Esophagus mucosa (tissue), 1 donor: Measurements from ENCODE around the gene DDX39B. TPM values are rescaled to one million over a fixed set of nuclear protein-coding genes. Genes with fewer than 3 reads are reported as not detected.
A peak's percentile ranks its signal among the peaks of the same experiment; 100 is the strongest.

Source experiments
- ATAC-seq: fragments of 200-7000 bp; cut with Tn5 transposase; one replicate; pipeline ENCODE4 v1.9.1; 2020
- total RNA-seq: library from RNA; stranded (reverse); gene quantifications from one replicate; pipeline ENCODE4 v1.2.4, GENCODE V29; 2023
- donor health status: DM: yes; HTN: yes; CAD: no.

The DDX39B gene
- total RNA-seq, 1 donor from 2014 or later, result 174 TPM

GRCh38 chr6:31546958-31547726 is 5.3 kb upstream of the DDX39B start, which contains the start of gene NFKBIL1:
NFKBIL1 (plus strand) TSS chr6:31547608; CDS start chr6:31547695, 87 bp downstream.
- ATAC-seq, result peak; percentile 92

DNA sequence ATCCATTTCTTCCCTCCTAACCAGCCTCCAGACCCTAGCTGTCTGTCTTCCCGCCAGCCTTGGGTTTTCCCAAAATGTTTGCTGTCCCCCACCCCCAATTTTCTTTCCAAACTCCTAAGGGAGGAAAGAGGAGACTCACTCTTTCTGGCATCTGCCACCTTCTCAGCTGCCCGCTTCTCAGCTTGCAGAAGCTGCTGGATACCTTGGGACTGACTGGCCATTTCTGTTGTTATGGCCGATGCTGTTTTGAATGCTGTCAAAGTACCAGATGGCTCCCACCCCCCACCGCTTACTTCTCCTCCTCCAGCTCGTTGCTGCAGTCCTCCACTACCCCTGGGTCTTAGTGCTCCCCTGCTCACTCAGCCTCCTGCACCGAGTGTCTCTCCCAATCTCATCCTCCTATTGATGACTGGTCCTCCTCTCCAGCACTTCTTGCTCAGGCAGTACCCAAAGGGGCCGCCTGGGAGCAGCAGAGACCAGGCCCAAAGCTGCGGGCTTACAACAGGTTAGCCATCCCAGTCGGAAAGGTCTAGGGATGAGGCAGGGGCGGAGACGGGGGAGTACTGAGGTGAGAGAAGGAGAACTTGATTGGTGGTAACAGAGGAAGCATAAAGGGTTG is 4.6 kb upstream of the DDX39B start, which contains the start of gene ATP6V1G2:
Gene ATP6V1G2, minus strand, starts transcription at position 270 of the 619 bp plus-strand sequence. Its CDS starts 49 bp downstream, at position 221.
- peak; percentile 83 for ATAC-seq

- no peak for ATAC-seq
Observed at GRCh38 chr6:31545291-31545690, 3.5 kb upstream of the DDX39B start.

DNA sequence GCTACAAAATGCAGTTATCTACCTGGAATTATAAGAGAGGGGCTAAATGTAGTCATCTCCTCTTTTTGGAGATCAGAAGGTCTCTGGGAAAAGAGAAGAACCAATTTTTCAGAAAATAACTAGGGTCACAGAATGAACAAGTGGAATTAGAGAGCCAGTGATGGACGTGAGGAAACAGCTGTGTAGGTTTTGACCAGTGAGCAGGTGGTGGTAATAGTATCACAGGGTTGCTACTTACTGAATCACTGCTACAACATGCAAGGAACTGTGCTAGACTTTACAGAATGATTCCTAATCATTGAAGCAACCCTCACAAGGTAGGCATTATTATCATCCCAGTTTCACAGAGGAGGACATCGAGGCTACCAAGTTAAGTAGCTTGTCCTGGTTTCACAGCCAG is 2.9 kb upstream of the DDX39B start:
- ATAC-seq, result no peak

- ATAC-seq, result no peak
Observed at GRCh38 chr6:31543639-31544038, 1.8 kb upstream of the DDX39B start.

DNA sequence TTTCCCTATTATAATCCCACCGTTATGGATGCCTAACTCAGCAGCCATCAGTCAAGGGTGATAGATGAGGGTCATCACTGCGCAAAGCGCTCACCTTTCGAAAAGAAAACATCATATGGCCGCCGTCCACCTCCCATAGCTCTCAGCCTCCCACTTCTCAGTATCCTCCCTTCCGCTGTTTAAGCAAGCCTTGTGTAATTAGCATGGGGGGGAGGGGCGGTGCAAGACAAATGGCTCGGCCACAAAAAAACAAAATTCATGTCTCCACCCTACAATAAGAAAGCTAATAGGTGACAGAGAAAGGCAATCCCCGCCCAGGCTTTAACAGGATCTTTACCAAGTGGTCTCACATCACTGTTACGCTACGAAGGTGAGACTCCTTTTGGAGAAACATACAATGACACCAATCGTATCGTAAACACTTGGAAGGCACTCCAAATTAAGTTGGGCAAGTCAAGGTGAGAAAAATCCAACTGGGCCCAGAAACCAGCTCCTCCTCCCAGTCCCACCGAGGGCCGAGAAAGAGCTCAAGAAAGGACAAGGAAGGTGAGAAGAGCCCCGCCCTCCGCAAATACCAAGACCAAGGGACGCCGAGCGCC is 645 bp downstream of the DDX39B start:
- ATAC-seq, result peak; percentile 46

GRCh38 chr6:31540640-31541039 is 1.2 kb downstream of the DDX39B start:
- no peak for ATAC-seq

DNA sequence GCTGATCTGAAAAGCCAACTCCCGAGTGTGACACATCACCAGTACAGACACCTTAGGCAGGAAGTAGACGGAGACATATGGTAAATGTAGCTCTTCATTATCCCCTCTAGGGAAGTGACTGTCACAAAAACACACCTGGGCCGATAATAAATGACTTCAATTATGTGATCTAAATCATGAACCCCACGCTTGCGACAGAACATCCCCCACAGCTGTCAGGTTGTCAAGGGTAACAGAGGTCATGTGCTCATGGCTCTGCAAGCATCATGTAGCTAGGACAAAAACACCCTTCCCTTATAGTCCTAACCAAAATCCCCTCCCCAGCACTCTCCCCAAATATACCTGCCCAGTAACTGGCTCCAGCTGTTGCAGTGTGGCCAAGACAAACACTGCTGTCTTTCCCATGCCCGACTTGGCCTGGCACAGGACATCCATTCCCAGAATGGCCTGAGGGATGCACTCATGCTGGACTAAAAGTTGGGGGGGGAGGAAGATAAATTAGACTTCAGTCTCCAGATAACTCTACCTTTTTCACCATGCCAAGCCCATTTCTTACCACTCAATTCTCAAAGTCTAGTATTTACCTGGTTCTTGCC is 2.9 kb downstream of the DDX39B start:
- ATAC-seq, result no peak

DNA sequence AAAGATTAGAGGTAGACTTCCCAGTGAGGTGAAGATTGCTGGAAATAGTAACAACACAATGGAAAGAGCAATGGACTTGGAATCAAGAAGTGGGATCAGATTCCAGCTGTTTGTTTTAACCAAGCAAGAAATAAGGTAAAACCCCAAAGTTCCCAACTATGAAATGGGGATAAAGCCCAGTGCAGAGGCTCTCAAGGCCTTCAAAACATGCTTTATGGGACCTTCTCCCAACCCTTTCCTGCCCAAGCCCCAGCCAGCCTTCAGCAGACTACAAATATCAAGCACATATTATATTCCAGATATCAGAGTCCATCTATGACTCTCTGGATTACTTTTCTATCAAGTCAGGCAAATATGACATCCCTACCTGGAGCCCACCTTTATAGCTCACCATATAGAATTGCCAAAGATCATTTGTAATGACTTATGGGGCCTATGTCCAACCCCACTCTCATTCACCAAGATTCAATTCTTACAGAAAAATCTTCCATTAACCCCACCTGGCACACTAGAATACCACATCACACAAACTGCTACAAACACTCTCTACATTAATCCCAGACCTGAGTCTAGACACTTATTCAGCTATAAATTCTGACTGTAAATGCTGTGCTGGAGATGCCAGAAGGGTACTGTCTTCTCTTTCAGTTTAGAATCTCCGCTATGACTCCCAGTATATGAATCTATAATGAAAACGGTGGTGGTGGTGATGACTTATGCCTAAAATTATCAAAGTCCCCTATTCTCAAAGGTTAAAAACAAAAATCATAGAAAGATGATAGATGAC is 6.1 kb downstream of the DDX39B start:
- ATAC-seq, result no peak

GRCh38 chr6:31534521-31535040 is 7.2 kb downstream of the DDX39B start:
- ATAC-seq, result no peak

DNA sequence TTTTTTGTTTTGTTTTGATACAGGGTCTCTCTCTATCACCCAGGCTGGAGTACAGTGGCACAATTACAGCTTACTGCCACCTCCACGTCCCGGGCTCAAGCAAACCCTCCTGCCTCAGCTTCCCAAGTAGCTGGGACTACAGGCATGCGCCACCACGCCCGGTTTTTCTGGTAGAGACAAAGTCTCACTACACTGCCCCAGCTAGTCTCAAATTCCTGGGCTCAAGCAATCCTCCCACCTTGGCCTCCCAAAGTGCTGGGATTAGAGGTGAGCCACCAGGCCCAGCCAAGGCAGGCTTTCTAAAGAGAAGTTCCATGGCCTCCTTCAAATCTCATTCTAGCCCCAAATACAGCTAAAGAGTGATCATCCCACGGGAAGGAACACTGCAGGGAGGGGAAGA is 7.8 kb downstream of the DDX39B start:
- no peak for ATAC-seq

- no peak for ATAC-seq
Observed at GRCh38 chr6:31533455-31533841, 8.4 kb downstream of the DDX39B start.

DNA sequence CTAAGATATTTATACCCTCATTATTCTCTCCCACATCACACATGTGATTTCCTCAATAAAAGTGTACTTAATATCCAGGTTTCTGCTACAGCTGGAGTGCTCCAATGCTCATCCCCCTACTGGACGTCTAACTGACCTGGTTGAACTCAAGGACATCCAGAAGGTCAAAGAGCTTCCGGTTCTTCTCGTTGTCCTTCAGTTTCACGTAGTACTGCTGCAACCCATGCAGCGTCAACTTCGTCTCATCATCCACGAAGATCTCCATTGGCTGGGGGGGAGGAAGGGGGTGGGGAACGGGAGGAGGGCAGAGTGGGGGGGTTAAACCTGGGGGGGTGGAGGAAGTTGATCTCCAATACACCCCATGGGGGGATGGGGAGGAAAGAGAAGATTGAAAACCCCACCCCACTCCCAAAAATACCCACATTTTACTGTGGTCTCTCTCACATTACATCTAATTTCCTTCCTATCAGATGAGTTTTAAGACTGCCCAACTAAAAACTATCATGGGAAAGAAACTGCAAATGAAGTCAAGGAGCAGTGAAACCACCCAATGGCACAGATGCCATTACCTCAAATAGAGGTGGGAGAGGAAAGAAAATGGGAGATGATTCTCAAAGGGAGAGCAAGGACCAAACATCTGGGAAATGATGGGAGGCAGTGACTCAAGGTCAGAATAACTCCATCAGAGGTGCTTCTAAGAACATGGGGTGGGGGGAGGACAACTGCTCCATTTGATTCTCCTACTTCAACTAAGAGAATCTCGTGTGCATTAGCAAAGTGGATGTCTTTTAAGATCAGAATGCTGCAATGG is 9.0 kb downstream of the DDX39B start:
- no peak for ATAC-seq

DNA sequence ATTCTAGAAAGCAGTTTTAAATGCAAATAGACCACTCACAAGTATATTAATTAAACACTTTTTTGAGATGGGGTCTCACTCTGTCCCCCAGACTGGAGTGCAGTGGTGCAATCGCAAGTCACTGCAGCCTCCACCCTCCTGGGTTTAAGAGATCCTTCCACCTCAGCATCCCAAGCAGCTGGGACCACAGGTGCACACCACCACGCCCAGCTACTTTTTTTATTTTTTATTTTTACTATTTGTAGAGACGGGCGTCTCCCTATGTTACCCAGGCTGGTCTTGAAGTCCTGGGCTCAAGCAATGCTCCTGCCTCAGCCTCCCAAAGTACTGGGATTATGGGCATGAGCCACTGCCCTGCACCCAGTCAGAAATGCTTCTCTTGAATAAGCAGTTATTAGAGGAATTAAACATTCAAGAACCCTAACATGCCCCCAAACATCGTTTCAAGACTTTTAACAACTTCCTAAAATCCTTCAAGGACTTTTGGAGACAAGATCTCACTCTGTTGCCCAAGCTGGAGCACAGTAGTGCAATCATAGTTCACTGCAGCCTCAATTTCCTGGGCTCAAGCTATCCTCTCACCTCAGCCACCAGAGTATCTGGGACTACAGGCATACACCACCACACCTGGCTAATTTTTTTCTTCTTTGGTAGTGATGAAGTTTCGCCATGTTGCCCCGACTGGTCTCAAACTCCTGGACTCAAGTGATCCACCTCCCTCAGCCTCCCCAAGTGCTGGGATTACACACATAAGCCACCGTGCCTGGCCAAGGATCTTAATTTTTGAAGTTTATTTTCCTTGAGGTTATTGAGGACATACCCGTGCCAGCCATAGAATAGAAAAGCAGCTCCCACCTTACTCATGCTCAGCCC is 9.8 kb downstream of the DDX39B start:
- no peak for ATAC-seq

- ATAC-seq, result no peak
Observed at GRCh38 chr6:31531162-31531561, 10.6 kb downstream of the DDX39B start.

GRCh38 chr6:31530659-31531058 is 11.1 kb downstream of the DDX39B start:
- no peak for ATAC-seq

GRCh38 chr6:31529329-31530150 is 12.3 kb downstream of the DDX39B start:
- ATAC-seq, result peak; percentile 4

DNA sequence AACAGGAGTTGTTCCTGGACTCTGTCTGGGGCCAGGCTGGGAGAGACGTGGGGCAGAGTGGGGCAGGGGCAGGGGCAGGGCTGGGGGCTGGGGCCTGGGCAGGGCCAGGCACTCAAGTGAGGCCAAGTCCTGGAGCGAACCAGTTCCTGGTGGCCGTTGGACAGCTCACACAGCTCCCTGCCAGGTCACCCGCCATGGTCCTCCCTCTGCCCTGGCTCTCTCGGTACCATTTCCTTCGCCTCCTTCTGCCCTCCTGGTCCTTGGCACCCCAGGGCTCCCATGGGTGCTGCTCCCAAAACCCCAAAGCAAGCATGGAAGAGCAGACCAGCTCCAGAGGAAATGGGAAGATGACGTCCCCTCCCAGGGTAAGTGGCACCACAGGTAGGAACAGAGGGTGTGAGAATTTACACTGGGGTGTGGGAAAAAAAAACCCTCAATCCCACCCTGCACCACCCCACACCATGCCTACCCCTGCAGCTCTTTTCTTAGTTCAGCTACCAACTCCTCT is 12.9 kb downstream of the DDX39B start, which contains the start of gene MCCD1:
Gene MCCD1, plus strand, starts transcription at position 142 of the 508 bp plus-strand sequence. Its CDS starts 53 bp downstream, at position 195.
- peak; percentile 33 for ATAC-seq

DNA sequence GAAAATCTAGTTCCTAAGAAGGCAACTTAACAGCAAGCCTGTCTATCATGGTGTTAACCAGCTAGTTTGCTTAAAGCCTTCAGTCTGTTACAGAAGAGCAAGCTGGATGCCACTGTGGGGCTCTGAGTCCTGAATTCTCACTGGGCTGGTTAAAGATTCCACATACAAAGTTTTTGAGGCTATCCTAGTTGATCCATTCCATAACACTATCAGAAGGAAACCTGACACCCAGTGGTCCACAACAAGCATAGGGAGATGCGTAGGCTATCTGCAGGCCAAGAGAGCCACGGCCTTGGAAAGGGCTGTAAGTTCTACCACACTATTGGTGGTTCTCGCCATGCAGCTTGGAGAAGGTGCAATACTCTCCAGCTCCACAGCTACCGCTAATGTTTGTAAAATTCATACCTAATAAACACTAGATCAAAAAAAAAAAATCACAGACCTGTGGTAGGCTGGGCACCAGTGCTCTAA is 13.5 kb downstream of the DDX39B start:
- ATAC-seq, result no peak
